HG03521 (cell line): ENCODE data around the gene SOWAHA.

Experiments used
- ATAC-seq: cut with Tn5 transposase; IDR thresholded peaks from one replicate; pipeline ENCODE4 v1.9.1; 2021; ENCODE audit warnings: mild to moderate bottlenecking, moderate library complexity; ENCODE audit not compliant: unreplicated experiment

SOWAHA gene

GRCh38 chr5:132825033-132825833 is 12.1 kb downstream of the SOWAHA start:
- no peak for ATAC-seq

GRCh38 chr5:132825834-132826391 is 12.8 kb downstream of the SOWAHA start:
- ATAC-seq = no peak

- no peak for ATAC-seq
Measured at GRCh38 chr5:132826424-132827082, 13.5 kb downstream of the SOWAHA start.

GRCh38 chr5:132827943-132828673 is 15.0 kb downstream of the SOWAHA start:
- no peak for ATAC-seq

GRCh38 chr5:132828846-132829494 is 15.9 kb downstream of the SOWAHA start:
- no peak for ATAC-seq

- ATAC-seq = peak; percentile 63
Measured at GRCh38 chr5:132829742-132830435, 16.8 kb downstream of the SOWAHA start.

GRCh38 chr5:132830436-132831094 is 17.5 kb downstream of the SOWAHA start, which contains the start of gene SHROOM1:
TSS of gene SHROOM1 (minus strand) at chr5:132830647. CDS start at chr5:132826140, 4,507 bp downstream.
- peak; percentile 70 for ATAC-seq

- no peak for ATAC-seq
Measured at GRCh38 chr5:132831095-132831860, 18.2 kb downstream of the SOWAHA start.

- no peak for ATAC-seq
Measured at GRCh38 chr5:132832612-132833011, 19.5 kb downstream of the SOWAHA start.

GRCh38 chr5:132834057-132834456 is 21.0 kb downstream of the SOWAHA start:
- no peak for ATAC-seq

- ATAC-seq = no peak
Measured at GRCh38 chr5:132836852-132837251, 23.8 kb downstream of the SOWAHA start.

- no peak for ATAC-seq
Measured at GRCh38 chr5:132837868-132838267, 24.8 kb downstream of the SOWAHA start.

- no peak for ATAC-seq
Measured at GRCh38 chr5:132838516-132839282, 25.6 kb downstream of the SOWAHA start.

- ATAC-seq = no peak
Measured at GRCh38 chr5:132839426-132840301, 26.6 kb downstream of the SOWAHA start.

- ATAC-seq = no peak
Measured at GRCh38 chr5:132840313-132840712, 27.2 kb downstream of the SOWAHA start.

- no peak for ATAC-seq
Measured at GRCh38 chr5:132840896-132841295, 27.8 kb downstream of the SOWAHA start.

GRCh38 chr5:132841305-132841704 is 28.2 kb downstream of the SOWAHA start:
- ATAC-seq = no peak
